Heart left ventricle (tissue), 16 donors: ENCODE data around the gene CEACAM1. TPM values are rescaled to one million over a fixed set of nuclear protein-coding genes. Genes with fewer than 3 reads are reported as not detected.
A peak's percentile ranks its signal among the peaks of the same experiment; 100 is the strongest.

Source experiments
- ATAC-seq, 4 donors: fragments of 200-7000 bp; cut with Tn5 transposase; one replicate each; pipeline ENCODE4 v1.9.1; 2020 to 2022; ENCODE audit warnings: moderate library complexity in 4 of 4, mild to moderate bottlenecking in 3 of 4, moderate number of reproducible peaks in 1 of 4
- DNase-seq, 5 donors: peaks; one replicate each; pipeline ENCODE4 v3.0.0-alpha.2; 2020
- H3K27ac ChIP-seq, 12 donors: fragments of 200-600 bp; sonication (generic) in 4 of 12; one replicate each; pipeline versions ENCODE4 v1.5.0 to v1.8.0; 2016 to 2022; ENCODE audit warnings: mild to moderate bottlenecking in 2 of 12
- H3K27me3 ChIP-seq, 9 donors: fragments of 200-600 bp; sonication (generic) in 2 of 9; one replicate each; pipeline versions ENCODE4 v1.5.1 to v1.8.0; 2016 to 2022; ENCODE audit warnings: mild to moderate bottlenecking in 3 of 9
- H3K36me3 ChIP-seq, 9 donors: fragments of 200-600 bp; sonication (generic) in 2 of 9; one replicate each; pipeline versions ENCODE4 v1.5.0 to v1.8.0; 2018 to 2022; ENCODE audit warnings: mild to moderate bottlenecking in 2 of 9
- H3K4me1 ChIP-seq, 12 donors: fragments of 200-600 bp; sonication (generic) in 4 of 12; one replicate each; pipeline versions ENCODE4 v1.5.0 to v1.8.0; 2016 to 2022; ENCODE audit warnings: mild to moderate bottlenecking in 3 of 12
- H3K4me3 ChIP-seq, 12 donors: fragments of 200-600 bp; sonication (generic) in 4 of 12; one replicate each; pipeline versions ENCODE4 v1.5.0 to v1.8.0; 2017 to 2022; ENCODE audit warnings: mild to moderate bottlenecking in 9 of 12, moderate library complexity in 4 of 12
- H3K9me3 ChIP-seq, 12 donors: fragments of 200-600 bp; sonication (generic) in 4 of 12; one replicate each; pipeline versions ENCODE4 v1.5.0 to v1.8.0; 2016 to 2022; ENCODE audit warnings: mild to moderate bottlenecking in 1 of 12
- CTCF ChIP-seq, 12 donors: fragments of 200-600 bp; sonication (generic) in 4 of 12; IDR thresholded peaks; one replicate each; pipeline versions ENCODE4 v1.5.0 to v1.8.0; 2018 to 2022; ENCODE audit warnings: antibody characterized with exemption in 12 of 12, mild to moderate bottlenecking in 5 of 12
- POLR2A ChIP-seq, 2 donors: fragments of 450-650 bp; IDR thresholded peaks; one replicate each; pipeline ENCODE4 v1.6.1; 2017; ENCODE audit warnings: antibody characterized with exemption in 2 of 2, mild to moderate bottlenecking in 2 of 2, moderate library complexity in 2 of 2
- WGBS, 4 donors: extraction: QIAGEN DNeasy Blood & Tissue Kit in 2 of 4; methylation state at CpG; one replicate each; pipeline versions ENCODE4 v1.1.5 to v1.1.7; 2013 to 2018; 5-methylcytosine and 5-hydroxymethylcytosine counted together
- intact Hi-C, 10 donors: fragments of 100-400 bp; cut with DNase I; formaldehyde crosslinking; loops; one replicate each; pipeline versions ENCODE4 v1.11.1 to v1.14.2; 2022
- polyA plus RNA-seq, 2 donors: library from polyadenylated mRNA; stranded (reverse); fragments of 200-250 nt; gene quantifications; one replicate each; pipeline ENCODE4 v1.2.3, GENCODE V29; 2013
- total RNA-seq, 9 donors: library from RNA; depleted of rRNA in 2 of 9; stranded (reverse); fragments of >200 nt in 2 of 9; fragmentation: NEBNext Ultra II Directional in 3 of 9; extraction: Animal tissue kit (Norgen Biotek cat#: 25700) in 3 of 9; gene quantifications; one replicate each; pipeline versions ENCODE4 v1.1.0 to v1.2.4, GENCODE V29; 2016 to 2023
- donor health status: ischemic (EF 13 %, LVEDD 7.1; RV severe dilation, severe dysfunction).
- donor health status: healthy with polysubstance abuse.
- donor health status: DM: no; HTN: yes; CAD: no.
- donor health status: DM: no; HTN: no; CAD: no.
- donor health status: ischemic (EF 25% LVEDD 6.9; RV normal size, moderate dysfunction).
- donor health status: ischemic (EF 25% LVEDD 5.7; RV mildly dilated, moderate dysfunction).
- donor health status: healthy.
- donor health status: DM: yes; HTN: yes; CAD: no.
- donor health status: ischemic (EF 35%, LVEDD 5.7; RV mildly dilated, moderate dysfunction).
- donor health status: nonischemic (EF 11% LVEDD 7.7; RV severe dilation, severe dysfunction).
- donor health status: DM: yes; HTN: yes; CAD: no.
- donor health status: PGD.
- donor health status: ischemic (EF 29% LVEDD 5.4; RV normal size, mild dysfunction).
- donor health status: nonischemic (EF 23%, LVEDD 6.1; RV moderate dilation, normal function).

CEACAM1 gene
- total and polyA plus RNA-seq, 11 donors: 1.3 to 8.3 (median 2.4) TPM

- Histone ChIP-seq H3K4me3 (no peak overlapping the region), H3K27ac (no peak overlapping the region), H3K27me3 (peaks cover 0 to 33% (median 0%) of the 10 kb centered on the region in 9 donors), H3K9me3 (no peaks in the 10 kb centered on the region), H3K4me1 (peaks cover 0 to 26% (median 0%) of the 10 kb centered on the region in 12 donors), H3K36me3 (no peaks in the 10 kb centered on the region)
- ATAC-seq: peak in 1 of 4 donors; percentile 27
- intact Hi-C loops: no loop called here
- TF ChIP-seq CTCF (IDR thresholded peaks at IDR 0.05): no peak
- 61 to 66% (median 63%) methylated on average over 10 of the region's 10 CpGs for WGBS, 4 donors
- DNase-seq: no peak
Measured at GRCh38 chr19:42555801-42556200, 27.5 kb upstream of the CEACAM1 start.

- H3K36me3 ChIP-seq: no peaks in the 10 kb centered on the region
- ATAC-seq (peak in 2 of 4 donors; percentile 57 to 69), DNase-seq (peak in 3 of 5 donors; percentile 29 to 38 (median 30))
- H3K4me1 ChIP-seq: peaks cover 0 to 26% (median 0%) of the 10 kb centered on the region in 12 donors
- H3K27ac ChIP-seq: no peak overlapping the region
- H3K9me3 ChIP-seq: no peaks in the 10 kb centered on the region
- intact Hi-C loops: no loop called here
- H3K4me3 ChIP-seq: no peak overlapping the region
- WGBS, 4 donors: 46 to 55% (median 51%) methylated on average over 4 to 5 of the region's 5 CpGs
- no peak for TF ChIP-seq CTCF (IDR thresholded peaks at IDR 0.05)
- no peak for TF ChIP-seq POLR2A (IDR thresholded peaks at IDR 0.05)
- H3K27me3 ChIP-seq: peaks cover 0 to 37% (median 0%) of the 10 kb centered on the region in 9 donors
Measured at GRCh38 chr19:42555317-42555716, 27.0 kb upstream of the CEACAM1 start.

- DNase-seq (no peak), ATAC-seq (no peak)
- TF ChIP-seq CTCF (IDR thresholded peaks at IDR 0.05) (no peak), POLR2A (IDR thresholded peaks at IDR 0.05) (no peak)
- Histone ChIP-seq H3K9me3 (peaks cover 0 to 5% (median 0%) of the 10 kb centered on the region in 12 donors), H3K27me3 (peaks cover 0 to 32% (median 0%) of the 10 kb centered on the region in 9 donors), H3K4me3 (no peak overlapping the region), H3K36me3 (no peaks in the 10 kb centered on the region), H3K4me1 (peaks cover 0 to 26% (median 0%) of the 10 kb centered on the region in 12 donors), H3K27ac (no peak overlapping the region)
- WGBS, 4 donors: 80 to 95% (median 94%) methylated on average over 1 to 3 of the region's 3 CpGs; no CpG with 5 or more reads in 1 of the 4 donors
- intact Hi-C loops: no loop called here
Measured at GRCh38 chr19:42554046-42554575, 25.8 kb upstream of the CEACAM1 start.

- H3K27ac ChIP-seq: no peak overlapping the region
- peaks cover 0 to 26% (median 0%) of the 10 kb centered on the region in 12 donors for H3K4me1 ChIP-seq
- no peak for TF ChIP-seq POLR2A (IDR thresholded peaks at IDR 0.05)
- TF ChIP-seq CTCF (IDR thresholded peaks at IDR 0.05): no peak
- H3K36me3 ChIP-seq: no peaks in the 10 kb centered on the region
- peak; percentile 60 to 80 (median 68) for ATAC-seq
- WGBS, 4 donors: 73 to 80% (median 77%) methylated on average over 3 to 8 of the region's 8 CpGs
- peaks cover 0 to 8% (median 0%) of the 10 kb centered on the region in 12 donors for H3K9me3 ChIP-seq
- DNase-seq: peak; percentile 39 to 73 (median 46)
- intact Hi-C loops: no loop called here
- no peak overlapping the region for H3K4me3 ChIP-seq
- peaks cover 0 to 27% (median 0%) of the 10 kb centered on the region in 9 donors for H3K27me3 ChIP-seq
Measured at GRCh38 chr19:42553292-42554045, 25.2 kb upstream of the CEACAM1 start.
